GDM1 (cell line): ENCODE measurements around the gene HDAC1.
A peak's percentile ranks its signal among the peaks of the same experiment; 100 is the strongest.
"Not testable (repeated sequence)": the region's sequence is repeated elsewhere in the genome, so short reads cannot be mapped to it uniquely, and the experiment has no call there.

ENCODE experiments used
- DNase-seq: peaks from one replicate; lab custom pipeline; 2025; lab: John Stamatoyannopoulos, UW

HDAC1 gene

DNA sequence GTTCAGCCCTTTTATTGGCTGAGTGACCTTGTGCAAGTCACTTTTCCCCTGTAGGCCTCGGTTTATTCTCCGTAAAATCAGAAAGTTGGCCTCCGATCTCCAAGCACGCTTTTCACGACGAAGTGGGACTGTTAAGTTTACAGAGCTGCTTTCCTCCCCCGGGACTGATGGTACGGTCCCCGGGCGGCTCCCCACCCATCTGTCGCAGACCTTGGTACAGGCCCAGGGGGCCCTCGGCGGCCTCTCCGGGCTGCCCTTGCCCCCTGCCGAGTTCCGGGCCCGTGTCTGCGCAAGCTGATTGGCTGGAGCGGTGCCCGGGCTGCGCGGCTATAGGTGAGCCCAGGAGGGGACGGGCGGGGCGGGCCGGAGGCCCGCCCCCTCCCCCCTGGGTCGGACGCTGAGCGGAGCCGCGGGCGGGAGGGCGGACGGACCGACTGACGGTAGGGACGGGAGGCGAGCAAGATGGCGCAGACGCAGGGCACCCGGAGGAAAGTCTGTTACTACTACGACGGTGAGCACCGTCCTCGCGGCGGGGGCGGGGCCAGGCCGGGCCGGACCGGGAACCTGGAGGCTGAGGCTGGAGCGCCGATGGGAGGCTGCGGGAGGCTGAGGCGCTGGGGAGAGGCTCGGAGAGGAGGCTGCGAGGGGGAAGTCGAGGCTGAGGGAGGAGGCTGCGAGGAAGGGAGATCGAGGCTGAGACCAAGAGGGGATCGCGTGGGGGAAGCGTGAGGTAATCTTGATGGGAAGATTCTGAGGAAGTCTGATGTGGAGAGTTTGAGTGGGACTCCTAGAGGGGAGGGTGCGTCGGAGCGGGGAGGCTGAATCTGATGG lies at the start of gene HDAC1:
TSS of gene HDAC1 (plus strand) at position 376 of the 831 bp plus-strand sequence. CDS start at position 463, 87 bp downstream.
- DNase-seq = peak; percentile 97

DNA sequence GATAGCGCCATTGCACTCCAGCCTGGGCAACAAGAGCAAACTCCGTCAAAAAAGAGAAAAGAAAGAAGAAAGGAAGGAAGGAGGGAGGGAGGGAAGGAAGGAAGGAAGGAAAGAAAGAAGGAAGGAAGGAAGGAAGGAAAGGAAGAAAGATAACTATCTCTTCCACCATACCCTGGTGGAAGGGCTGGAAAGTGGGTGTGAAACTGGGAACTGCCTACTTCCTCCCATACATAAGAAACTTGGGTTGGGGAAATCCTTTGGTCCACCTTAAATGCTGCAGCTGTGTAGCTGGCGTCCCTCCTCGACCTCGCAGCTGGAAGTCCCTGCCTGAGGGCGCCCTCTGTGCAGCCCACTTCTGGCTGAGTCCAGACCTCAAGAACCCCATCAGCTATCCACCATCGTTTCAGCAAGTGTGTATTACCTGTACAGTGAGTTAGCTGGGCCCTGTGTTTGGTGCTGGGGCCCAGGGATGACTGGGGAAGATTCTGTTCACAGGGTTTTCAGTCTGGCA lies 49.5 kb upstream of the HDAC1 start:
- no peak for DNase-seq

DNA sequence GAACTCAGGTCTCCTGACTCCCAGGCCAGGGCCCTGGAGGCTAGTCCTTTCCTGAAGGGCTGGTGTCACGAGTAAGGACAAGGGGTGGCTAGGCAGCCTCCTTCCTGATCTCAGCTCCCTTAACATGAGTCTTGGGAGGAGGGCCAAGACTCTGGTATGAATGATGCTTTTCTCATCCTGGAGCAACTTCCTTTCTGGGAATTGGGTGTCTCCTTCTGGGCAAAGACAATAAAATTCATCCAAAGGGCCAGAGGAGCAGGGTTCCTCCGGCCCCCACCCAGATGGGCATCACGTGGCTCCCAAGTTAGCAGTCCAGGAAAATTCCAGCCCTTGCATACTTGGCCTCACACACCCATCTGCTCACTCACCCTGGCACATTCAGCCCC lies 45.0 kb upstream of the HDAC1 start, which contains the start of gene FAM167B:
TSS of gene FAM167B (plus strand) at position 335 of the 386 bp plus-strand sequence. CDS start 200 bp downstream, outside the sequence.
- DNase-seq = no peak

DNA sequence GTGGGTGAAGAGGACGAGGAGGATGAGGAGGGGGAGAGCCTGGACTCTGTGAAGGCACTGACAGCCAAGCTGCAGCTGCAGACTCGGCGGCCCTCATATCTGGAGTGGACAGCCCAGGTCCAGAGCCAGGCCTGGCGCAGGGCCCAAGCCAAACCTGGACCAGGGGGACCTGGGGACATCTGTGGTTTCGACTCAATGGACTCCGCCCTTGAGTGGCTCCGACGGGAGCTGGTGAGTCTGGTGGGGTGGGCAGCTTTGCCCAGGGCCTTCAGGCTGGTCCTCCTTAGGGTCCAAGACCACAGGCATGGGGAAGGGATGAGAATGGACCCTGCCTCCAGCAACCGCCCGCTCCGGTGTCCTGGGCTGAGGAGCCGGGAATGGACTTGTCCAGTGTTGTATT lies 44.4 kb upstream of the HDAC1 start:
- DNase-seq = no peak

DNA sequence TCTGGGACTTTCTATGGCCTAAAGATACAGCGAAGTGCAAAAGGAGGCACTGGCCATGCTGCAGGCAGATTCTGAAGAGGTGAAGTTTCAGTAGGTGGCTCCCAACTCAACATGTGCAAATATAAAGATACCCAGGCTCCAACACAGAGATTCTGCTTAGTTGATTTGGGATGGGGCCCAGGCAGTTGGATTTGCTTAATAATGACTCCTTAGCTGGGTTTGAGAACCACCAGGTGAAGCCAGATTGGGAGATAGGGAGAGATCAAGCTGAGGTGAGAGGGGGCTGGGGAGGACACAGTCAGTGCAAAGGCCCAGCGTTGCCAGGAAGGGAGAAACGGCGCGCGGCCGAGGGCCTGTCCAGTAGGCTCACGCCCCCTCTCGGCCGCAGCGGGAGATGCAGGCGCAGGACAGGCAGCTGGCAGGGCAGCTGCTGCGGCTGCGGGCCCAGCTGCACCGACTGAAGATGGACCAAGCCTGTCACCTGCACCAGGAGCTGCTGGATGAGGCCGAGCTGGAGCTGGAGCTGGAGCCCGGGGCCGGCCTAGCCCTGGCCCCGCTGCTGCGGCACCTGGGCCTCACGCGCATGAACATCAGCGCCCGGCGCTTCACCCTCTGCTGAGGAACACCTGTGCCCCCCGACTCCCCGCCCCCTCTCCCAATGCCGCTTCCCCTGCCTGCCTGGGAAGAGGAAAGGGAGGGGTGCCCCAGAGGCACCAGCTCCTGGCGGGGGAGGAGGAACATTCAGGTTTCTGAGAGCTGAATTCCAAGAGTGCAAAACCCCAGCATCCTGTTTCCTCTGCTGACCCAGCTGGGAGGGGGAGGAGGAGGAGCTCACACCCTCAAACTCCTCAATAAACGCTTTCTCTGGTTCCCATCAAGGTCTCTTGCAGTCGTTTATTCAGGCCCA lies 43.6 kb upstream of the HDAC1 start:
- DNase-seq = peak; percentile 57

DNA sequence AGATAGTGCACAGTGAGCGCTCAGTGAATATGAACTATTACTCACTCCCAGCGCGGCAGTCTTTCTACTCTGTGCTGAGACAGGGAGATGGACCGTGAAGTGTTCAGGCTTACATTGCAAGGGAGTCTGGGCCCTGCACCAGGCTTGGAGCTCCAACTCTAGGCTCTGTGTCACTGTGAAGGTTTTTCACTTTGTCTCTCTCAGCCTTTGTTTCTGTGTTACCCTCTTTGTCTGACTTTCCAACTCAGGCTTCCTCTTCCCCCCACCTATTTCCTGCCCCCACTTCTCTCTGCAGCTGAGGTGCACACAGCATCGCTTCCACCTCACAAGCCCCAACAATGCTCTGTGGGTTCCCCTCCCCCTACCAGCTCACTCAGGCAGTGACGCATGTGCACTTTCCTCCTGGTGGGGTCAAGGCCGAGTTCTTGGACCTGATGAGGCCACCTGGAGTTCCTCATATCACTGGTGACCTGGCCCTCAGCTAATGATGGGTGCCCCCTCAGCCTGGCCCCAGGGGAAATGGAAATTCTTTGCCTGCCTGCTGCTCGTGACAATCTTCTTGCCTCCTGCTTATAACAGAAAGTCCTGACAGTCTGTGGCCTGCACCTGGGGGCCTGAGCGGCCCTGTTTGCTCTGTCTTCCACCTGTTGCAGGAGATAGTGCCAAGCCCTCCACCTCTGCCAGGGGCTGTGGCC lies 41.9 kb upstream of the HDAC1 start:
- DNase-seq = peak; percentile 86

DNA sequence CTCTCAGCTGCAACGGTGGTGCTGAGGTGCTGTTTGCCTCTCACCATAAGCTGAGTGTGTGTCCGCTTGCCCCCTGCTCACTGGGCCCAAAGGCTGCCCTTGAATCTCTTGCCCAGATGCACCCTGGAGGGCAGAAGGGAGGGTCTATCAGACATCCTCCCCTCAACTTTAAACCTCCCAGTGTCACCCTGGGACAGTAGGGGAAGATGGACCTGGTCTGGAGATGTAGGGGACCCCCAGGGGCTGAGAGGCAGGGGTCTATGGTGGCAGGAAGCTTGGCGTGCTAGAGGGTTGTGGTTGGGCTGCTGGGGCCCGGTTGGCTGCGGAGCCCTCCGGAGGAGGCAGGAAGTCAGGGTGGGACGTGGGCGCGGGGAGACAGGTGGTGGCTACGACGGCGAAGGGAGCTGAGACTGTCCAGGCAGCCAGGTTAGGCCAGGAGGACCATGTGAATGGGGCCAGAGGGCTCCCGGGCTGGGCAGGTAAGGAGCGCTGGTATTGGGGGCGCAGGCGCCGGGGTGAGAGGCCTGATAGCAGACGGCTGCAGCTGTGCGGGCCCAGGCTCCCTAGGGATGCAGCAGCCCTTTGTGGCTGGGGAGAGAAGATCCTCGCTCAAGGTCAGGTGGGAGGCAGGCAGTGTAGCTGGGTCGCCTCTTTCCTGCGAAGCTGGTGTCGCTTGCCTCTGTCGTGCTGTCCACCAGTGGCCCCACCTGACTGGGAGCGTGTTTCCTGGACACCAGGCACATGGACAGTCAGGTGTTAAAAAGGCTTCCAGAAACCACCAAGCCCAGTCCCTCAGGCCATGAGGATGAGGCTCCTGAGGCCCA lies 40.8 kb upstream of the HDAC1 start, which contains the start of gene LCK:
TSS of gene LCK (plus strand) at position 373 of the 824 bp plus-strand sequence. CDS start 23,065 bp downstream, outside the sequence.
- DNase-seq = no peak

DNA sequence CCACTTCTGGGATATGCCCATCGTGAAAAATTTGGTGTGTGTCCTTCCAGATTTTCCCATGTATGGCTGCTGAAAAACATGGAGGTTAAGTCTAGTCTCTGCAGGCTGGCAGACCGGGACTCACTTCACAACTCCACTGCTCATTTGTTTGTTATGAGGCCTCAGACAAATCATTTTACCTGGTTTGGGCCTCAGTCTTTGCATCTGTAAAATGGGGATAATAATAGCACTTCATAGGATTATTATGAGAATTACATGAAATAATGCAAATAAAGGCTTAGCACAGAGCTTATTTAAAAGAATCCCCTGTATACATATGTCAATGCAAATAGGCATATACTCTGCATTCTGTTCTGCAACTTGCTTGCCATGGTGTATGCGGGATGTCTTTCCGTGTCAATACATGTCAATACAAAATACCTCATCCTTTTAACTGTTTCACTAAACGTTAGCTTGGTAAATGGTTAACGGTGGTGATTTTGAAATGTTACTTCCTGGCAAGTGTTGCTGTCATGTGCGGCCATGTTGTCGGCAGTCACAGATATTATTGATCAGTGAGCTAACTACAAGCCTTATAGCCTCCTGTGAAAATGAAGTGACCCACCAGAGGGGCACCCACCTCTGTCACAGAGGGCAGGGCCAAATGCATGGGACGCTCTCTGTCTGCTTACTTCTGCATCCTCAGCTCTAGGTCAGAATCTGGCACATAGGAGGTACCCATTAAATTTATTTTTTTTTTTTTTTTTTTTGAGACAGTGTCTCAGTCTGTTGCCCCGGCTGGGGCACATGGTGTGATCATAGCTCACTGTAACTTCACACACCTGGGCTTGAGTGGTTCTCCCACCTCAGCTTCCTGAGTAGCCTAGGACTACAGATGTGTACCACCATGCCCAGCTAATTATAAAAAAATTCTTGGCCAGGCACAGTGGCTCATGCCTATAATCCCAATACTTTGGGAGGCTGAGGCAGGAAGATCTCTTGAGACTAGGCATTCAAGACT lies 36.5 kb upstream of the HDAC1 start:
- no peak for DNase-seq

DNA sequence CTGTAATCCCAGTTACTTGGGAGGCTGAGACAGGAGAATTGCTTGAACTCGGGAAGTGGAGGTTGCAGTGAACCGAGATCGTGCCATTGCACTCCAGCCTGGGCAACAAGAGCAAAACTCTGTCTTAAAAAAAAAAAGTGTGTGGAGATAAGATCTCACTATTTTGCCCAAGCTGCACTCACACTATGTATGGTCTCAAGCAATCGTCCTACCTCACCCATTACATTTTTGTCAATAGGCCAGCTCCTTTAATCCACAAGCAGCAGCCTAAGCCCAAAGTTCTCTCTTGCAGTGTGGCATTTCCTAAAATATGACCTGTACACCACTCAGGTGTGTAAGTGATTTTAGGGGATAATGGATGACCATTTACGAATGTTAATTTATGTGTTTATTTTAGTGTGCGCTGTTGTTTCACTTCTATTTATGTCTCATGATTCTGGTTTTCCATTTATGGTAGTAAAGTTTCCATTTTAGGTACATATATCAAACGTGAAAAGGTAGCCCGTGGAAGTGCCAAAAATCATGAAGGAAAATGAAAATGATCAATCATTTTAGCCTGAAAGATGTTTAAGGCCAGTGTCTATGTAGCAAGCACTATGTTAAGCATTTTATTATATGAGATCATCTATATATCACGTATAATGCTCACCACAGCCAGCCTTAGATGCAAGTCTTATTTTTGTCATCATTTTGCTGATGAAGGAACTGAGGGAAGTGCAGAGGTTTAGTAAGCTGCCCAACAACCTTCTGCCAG lies 35.2 kb upstream of the HDAC1 start:
- no peak for DNase-seq

DNA sequence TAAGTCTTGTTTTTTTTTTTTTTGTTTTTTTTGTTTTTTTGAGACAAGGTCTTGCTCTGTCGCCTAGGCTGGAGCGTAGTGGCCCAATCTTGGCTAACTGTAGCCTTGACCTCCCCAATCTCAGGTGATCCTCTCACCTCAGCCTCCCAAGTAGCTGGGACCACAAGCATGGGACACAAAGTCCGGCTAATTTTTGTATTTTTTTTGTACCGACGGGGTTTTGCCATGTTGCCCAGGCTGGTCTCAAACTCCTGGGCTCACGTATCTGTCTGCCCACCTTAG lies 34.7 kb upstream of the HDAC1 start:
- DNase-seq = no peak

DNA sequence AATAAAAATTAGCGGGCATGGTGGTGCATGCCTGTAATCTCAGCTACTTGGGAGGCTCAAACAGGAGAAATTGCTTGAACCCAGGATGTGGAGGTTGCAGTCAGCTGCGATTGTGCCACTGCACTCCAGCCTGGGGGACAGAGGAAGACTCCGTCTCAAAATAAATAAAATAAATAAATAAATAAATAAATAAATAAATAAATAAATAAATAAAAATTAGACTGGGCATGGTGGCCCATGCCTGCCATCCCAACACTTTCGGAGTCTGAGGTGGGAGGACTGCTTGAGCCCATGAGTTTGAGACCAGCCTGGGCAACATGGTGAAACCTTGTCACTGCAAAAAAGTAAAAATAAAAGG lies 28.7 kb upstream of the HDAC1 start:
- not testable (repeated sequence) for DNase-seq

DNA sequence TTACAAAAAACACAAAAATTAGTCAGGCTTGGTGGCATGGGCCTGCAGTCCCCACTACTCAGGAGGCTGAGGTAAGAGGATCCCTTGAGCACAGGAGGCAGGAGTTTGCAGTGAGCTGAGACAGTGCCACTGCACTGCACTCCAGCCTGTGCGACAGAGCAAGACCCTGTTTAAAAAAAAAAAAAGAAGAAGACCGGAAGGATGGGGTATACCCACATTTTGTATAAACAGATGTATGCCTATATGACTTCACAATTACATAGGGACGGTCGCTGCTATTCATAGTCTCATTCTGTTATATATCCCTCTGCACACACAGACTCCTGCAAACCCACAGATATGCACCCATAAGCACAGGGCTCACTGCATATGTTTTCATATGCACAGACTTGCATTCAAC lies 28.1 kb upstream of the HDAC1 start:
- DNase-seq = no peak

DNA sequence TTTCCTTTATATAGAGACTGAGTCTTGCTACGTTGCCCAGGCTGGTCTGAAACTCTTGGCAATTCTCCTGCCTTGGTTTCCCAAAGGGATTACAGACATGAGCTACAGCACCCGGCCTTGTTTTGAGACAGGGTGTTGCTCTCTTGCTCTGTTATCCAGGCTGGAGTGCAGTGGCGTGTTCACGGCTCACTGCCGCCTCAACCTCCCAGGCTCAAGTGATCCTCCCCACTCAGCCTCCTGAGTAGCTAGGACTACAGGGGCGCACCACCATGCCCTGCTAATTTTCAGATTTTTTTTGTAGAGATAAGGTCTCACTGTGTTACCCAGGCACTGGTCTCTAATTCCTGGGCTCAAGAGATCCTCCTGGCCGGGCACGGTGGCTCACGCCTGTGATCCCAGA lies 26.0 kb upstream of the HDAC1 start:
- DNase-seq = no peak

DNA sequence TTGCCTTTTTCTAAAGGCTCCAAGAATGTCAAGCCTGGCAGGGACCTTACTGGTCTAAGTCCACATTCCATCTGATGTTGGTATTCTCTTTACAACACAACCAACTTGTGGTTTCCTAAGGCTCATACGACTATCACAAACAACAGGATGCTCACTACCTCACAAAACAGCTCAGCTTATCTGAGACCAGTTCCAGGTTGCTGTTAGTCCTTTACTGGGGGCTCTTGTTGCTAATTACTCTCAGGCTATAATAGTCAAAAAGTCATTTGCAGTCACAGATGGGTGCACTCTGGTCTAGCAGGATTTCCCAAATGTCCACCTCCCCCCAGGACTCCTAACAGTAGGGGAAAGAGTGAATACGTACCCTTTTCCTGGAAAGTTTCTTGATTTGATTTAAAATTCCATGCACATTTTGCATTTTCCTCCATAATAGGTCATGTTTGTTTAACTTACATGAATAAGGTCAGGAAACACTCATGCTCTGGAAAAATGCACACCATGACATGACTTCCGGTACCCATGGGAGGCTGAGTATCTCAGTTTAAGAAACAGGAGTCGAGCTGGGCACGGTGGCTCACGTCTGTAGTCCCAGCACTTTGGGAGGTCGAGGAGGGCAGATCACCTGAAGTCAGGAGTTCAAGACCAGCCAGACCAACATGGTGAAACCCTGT lies 24.8 kb upstream of the HDAC1 start:
- no peak for DNase-seq

DNA sequence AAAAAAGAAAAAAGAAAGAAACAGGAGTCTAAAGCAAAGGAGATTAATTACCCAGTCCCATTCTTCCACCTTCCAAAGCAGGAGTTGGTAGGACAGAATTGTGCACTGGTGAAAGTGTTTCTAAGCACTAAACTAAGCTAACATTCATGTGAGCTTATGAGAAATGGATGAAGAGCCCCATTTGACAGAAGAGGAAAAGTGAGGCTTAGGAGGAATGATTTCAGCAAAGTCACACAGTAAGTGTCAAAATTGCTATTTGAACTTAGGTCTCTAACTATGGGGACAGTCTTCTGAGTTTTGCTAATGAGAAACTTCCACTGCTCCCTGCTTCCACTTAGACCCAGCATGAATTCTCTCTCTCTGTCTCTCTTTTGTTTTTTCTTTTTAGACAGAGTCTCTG lies 22.1 kb upstream of the HDAC1 start:
- no peak for DNase-seq

DNA sequence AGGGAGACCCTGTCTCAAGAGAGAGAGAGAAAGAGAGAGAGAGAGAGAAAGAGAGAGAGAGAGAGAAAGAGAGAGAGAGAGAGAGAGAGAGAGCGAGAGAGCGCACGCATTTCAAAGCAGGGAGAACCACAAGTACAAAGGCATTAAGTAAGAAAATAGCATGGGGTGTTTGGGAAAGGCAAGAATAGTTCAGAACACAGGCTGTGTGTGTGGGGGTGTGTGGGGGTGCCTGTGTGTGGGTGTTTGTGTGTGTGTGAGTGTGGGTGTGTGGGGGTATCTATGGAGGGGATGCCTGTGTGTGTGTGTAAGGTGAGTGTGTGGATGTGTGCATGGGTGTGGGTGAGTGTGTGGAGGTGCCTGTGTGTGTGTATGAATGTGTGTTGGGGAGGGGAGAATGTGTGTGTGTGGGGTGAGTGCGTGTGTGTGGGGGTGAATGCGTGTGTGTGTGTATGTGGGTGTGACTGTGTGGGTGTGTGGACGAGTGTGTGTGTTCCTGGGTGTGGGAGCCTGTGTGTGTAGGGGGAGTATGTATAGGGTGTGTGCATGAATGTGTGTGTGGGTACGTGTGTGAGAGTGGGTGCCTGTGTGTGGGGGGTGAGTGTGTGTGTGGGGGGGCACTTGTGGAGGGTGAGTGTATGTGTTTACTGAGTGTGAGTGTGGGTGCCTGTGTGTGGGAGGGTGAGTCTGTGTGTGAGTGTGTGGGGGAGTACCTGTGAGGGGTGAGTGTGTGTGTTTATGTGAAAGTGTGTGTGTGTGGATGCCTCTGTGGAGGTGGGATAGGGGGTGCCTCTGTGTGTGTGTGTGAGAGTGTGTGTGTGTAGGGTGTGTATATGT lies 19.1 kb upstream of the HDAC1 start:
- no peak for DNase-seq

DNA sequence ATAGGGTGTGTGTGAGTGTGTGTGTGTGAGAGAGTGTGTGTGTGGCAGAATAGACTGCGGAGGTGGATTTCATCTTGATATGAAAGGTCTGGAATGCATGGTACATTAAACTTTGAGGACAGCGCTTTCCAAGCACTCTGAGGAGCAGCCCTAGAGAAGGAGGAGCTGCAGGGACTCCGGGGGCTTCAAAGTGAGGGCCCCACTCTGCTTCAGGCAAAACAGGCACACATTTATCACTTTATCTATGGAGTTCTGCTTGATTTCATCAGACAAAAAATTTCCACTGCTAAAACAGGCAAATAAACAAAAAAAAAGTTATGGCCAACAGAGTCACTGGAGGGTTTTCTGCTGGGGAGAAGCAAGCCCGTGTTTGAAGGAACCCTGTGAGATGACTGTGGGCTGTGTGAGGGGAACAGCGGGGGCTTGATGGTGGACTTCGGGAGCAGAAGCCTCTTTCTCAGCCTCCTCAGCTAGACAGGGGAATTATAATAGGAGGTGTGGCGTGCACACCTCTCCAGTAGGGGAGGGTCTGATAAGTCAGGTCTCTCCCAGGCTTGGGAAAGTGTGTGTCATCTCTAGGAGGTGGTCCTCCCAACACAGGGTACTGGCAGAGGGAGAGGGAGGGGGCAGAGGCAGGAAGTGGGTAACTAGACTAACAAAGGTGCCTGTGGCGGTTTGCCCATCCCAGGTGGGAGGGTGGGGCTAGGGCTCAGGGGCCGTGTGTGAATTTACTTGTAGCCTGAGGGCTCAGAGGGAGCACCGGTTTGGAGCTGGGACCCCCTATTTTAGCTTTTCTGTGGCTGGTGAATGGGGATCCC lies 18.3 kb upstream of the HDAC1 start:
- DNase-seq = no peak
